ENCODE results near the gene BRS3.
A peak's percentile ranks its signal among the peaks of the same experiment; 100 is the strongest.
"Not testable (repeated sequence)": the region's sequence is repeated elsewhere in the genome, so short reads cannot be mapped to it uniquely, and the experiment has no call there.

BRS3 gene

DNA sequence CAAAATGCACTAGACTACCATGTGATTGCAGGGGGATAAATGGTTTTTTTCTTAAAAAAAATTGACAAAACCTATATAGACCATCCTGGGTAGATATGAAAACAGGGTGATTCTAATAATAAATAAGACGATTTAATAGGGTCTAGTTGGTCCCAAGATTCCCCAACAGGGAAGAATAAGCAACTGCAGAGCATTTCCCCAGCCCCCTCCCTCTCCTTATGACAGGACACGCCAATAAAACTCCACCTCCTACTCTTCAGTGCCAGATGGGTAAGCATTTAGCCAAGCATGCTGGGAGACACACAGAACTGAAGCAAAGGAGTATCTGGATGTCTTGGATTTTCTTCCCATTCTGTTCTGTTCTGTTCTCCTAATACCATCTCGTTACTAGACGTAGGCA lies at the start of gene BRS3:
TSS of gene BRS3 (plus strand) at position 301 of the 400 bp plus-strand sequence. CDS start 168 bp downstream, outside the sequence.
- DNase-seq = no peak

DNA sequence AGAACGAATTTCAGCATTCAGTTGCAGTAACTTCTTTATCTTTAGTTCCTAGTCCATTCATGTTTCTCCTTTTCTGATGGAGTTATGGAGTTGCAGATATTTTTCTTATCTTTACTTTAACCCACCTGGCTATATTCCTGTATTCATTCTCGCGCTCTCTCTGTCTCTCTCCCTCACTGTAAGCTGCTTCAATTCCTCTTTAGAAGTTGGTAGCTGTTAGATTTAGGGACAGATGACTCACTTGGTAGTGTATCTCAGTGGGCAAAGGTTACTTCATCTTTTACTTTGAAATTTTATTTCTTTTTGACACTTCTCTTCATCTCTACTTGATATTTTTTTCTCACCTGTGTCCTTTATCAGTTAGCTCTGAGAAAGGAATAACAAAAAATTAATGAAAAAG lies 49.6 kb upstream of the BRS3 start:
- no peak for DNase-seq

DNA sequence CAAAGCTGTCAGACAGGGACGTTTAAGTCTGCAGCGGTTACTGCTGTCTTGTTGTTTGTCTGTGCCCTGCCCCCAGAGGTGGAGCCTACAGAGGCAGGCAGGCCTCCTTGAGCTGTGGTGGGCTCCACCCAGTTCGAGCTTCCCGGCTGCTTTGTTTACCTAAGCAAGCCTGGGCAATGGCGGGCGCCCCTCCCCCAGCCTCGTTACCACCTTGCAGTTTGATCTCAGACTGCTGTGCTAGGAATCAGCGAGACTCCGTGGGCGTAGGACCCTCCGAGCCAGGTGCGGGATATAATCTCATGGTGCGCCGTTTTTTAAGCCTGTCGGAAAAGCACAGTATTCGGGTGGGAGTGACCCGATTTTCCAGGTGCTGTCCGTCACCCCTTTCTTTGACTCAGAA lies 42.1 kb upstream of the BRS3 start:
- not testable (repeated sequence) for DNase-seq

- DNase-seq = no peak
Observed at GRCh38 chrX:136446208-136446607, 41.5 kb upstream of the BRS3 start.

GRCh38 chrX:136447308-136447707 lies 40.4 kb upstream of the BRS3 start:
- DNase-seq = no peak

- no peak for DNase-seq
Observed at GRCh38 chrX:136447968-136448367, 39.8 kb upstream of the BRS3 start.

DNA sequence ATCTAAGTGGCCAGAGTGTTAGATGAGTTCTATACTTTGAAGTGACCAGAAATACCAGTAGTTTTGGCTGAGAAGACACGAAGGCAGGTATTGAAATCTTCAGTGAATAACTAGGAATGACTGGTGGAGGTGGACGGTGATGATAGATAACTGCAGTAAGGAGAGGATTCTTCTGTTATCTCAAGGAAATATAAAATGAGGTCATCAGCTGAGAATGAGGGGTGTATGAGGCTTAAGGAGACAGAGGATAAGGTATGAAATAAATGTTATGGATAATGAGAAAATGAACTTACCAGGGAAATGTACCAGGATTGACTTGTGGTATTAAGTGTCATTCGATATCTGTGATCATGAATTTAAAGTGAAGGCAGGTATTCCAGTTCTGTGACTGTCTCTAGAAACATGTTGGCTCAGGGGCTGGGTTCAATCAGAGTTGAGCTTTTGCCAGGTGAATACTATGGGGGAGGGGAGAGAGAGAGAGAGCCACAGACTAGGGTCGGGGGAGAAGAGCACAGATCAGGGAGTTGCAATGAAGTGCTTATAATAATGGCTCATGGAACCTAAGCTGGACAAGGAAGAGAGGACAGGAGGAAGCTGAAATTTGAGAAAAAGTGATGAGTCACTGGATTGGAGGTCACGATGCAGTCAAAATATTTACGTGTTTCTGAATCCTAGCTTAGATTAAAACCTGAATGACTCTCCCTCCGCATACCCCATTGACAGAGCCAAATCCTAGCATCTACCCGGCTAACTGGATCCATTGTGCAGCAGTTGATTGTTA lies 37.5 kb upstream of the BRS3 start:
- DNase-seq = no peak

GRCh38 chrX:136452614-136453013 lies 35.1 kb upstream of the BRS3 start:
- DNase-seq = no peak

GRCh38 chrX:136453114-136453513 lies 34.6 kb upstream of the BRS3 start:
- DNase-seq = no peak

GRCh38 chrX:136453771-136454170 lies 34.0 kb upstream of the BRS3 start:
- DNase-seq = no peak

DNA sequence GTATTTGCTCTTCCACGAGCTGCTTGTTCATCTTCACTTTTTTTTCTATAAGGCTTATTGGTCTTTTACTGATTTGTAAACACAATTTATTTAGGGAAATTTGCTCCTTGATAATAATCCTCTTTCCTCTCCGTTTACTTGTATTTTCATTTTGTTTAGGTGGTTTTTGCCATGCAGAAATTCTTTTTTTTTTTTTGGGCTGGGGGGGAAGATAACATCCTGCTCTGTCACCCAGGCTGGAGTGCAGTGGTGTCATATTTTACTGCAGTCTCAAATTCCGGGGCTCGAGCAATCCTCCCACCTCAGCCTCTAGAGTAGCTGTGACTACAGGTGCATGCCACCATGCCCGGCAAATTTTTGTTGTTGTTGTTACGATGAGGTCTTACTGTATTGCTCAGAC lies 31.6 kb upstream of the BRS3 start:
- no peak for DNase-seq

DNA sequence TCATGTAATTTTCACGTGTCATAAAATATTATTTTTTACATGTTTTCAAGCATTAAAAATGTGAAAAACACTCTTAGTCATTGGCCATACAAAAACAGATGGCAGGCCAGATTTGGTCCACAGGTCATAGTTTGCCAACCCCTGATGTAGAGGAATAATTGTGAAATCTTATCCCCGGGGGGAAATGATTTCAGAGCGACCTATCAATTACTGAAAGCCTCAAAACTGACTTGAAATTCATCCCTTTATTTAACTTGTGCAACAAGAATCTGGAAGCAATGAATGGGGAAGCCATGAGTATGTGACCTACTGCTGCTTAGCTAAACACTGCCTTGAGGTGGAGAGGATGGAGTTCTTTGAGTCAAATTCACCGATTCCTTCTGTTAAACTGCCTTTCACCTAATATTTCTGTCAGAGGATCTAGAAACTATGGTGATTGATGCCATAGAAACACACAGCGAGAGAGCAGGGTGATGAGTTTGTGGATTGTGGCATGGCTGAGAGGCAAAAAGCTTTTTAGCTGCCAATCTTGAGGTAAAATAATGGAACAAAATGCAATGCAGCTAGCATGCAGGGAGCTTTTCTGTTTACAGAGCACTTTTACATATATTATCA lies 30.3 kb upstream of the BRS3 start:
- peak; percentile 24 for DNase-seq

DNA sequence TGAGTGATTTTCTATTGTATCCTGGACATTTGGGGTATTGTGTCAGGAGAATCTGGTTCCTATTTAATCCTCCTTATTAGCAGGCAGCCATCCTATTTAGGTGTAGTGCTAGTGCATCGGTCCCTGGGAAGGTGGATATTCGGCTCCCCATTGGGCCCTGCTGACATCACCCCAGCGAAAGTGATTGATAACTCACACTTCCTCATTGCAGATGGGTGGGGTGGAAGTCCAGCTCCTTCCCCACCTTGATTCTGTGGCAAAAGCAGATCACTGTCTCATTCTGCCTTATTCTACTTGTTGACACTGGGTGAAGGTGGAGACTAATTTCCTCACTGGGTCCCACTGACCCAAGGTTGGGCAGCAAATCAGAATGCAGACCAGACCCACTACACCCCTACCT lies 23.2 kb upstream of the BRS3 start:
- DNase-seq = no peak

DNA sequence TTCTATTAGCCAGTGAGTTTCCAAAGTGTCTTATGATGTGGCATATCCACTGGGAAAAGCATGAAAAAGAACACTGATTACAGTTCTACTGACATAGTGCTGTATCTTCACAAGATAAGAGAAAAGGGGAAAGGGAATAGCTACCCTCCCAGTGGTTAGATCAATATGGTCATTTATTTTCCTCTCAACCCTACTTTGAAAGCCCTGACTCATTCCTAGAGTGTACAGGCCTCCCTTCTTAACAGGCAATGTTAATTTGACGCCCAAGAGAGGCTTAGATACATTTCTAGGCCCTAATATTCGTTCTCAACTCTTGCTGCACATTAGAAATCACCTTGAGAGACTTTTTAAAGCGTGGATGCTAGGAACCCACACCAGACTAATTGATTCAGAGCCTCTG lies 20.4 kb upstream of the BRS3 start:
- no peak for DNase-seq

DNA sequence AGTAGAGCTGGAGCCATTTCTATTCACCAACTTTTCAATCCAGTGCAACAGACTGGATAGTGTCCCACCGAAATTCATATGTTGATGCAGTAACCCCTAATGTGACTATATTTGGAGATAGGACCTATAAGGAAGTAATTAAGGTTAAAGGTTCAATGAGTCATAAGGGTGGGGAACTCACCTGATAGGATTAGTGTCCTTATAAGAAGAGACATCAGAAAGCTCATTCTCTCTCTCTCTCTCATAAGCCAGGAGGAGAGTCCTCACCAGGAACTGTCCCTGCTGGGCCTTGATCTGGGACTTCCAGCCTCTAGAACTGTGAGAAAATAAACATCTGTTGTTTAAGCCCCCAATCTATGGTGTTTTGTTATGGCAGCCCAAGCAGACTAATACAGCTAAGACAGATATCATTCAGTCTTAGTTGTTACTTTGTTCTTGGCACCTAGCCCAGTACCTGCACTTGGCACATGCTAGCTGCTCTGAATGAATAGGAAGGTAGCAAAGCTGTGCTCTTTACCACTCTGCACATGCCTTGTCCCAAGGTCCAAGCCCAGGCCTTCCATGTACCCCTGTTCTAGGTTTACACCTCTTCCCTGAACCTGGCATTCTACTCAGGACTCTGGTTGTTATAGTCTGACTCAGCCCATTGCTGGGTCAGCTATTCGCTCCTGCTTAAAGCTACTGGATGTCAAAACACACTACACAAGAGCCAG lies 19.2 kb upstream of the BRS3 start:
- peak; percentile 5 for DNase-seq

DNA sequence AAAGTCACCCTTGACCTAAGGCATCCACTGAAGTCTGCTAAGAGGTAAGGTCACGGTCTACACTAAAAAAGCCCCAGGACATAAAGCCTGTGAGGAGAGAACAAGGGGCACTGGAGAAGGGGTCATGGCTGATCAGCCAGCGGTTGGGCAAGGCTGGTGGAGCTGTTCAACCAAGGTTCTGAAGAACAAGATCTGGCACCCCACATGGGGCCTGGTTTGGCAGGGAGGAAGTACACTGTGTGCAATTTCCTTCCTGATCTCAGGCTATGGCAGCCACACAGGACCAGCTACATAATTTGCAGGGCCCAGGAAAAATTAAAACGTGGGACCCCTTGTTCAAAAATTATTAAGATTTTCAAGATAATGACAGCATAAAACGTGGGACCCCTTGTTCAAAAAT lies 14.1 kb upstream of the BRS3 start:
- DNase-seq = no peak

DNA sequence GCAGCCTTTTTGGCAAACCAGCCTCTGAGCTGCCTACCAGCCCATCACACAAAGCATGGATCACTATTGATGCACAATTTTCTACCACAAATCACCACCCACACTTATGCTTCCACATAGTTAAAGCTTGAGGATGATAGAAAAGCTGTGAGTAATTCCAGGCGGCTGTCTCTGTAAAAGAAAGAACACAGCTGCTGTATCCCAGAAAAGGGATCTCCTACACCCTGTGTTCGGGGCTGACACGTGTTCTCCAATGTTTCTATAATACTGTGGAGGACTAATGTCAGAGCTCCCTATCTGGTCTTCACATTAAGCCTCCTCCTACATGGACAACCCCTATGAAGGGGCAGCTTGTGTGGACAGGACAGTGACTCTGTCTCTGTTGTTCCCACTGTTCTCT lies 12.5 kb upstream of the BRS3 start:
- no peak for DNase-seq

DNA sequence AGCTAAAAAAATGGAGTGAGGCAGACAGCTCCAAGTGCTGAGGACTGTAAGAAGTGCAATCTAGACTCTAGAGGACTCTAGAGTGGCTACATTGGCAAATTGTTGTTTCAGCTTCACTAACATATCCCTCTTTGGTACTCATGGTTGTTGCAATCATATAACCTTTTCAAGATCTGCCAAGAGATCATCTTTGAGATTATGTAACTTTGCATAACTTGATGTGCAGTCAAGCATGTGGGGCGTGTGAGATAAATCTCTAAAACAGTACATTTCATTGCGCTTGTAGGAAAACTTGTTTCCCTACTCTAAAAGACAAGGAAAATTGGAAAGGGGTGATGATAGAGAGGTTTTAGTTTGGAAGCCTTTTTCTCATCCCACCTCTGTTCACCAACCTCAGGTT lies 11.2 kb upstream of the BRS3 start:
- peak; percentile 43 for DNase-seq

GRCh38 chrX:136477026-136477425 lies 10.7 kb upstream of the BRS3 start:
- DNase-seq = no peak

DNA sequence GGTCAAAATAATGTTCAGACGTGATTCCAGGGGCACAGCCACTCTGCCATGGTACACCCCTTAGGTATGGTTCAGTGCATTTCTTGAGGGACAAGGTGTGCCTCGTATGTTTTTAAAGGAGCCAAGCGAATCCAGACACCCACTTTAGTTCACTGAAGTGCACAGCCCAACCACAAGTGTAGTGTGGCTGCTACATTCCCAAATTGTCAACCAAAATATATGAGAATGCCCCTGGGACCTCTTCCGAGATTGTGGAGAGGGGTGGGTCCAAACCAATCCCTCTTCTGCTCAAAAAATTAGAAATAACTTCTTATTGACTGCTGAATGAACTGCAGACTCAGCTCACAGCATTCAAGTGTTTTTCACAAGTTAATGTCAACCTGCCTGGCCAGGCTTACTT lies 7.4 kb upstream of the BRS3 start:
- peak; percentile 11 for DNase-seq

DNA sequence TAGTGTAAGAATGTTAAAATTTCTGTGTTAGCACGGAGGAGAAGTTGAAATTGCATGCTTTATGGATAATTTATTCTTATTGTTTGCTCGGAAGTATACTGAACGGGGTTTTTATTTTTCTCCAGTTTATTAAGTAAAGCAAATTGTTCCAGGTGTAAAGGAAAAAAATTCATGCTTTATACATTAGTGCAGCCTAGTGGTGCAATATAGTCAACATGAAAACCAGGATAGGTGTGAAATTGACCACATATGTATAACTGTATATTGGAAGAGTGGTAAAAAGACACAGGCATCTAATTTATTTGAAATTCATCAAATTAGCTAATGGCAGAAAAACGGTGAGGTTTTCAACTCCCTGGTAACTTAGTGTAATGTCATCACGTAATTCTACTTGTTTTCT lies 959 bp downstream of the BRS3 start:
- no peak for DNase-seq

DNA sequence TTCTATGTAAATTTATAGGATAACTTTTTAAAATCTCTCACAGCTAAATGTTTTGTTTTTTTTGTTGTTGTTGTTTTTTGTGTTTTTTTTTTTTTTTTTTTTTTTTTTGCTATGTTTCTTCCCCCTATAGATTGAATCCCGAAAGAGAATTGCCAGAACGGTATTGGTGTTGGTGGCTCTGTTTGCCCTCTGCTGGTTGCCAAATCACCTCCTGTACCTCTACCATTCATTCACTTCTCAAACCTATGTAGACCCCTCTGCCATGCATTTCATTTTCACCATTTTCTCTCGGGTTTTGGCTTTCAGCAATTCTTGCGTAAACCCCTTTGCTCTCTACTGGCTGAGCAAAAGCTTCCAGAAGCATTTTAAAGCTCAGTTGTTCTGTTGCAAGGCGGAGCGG lies 4.1 kb downstream of the BRS3 start:
- DNase-seq = no peak

DNA sequence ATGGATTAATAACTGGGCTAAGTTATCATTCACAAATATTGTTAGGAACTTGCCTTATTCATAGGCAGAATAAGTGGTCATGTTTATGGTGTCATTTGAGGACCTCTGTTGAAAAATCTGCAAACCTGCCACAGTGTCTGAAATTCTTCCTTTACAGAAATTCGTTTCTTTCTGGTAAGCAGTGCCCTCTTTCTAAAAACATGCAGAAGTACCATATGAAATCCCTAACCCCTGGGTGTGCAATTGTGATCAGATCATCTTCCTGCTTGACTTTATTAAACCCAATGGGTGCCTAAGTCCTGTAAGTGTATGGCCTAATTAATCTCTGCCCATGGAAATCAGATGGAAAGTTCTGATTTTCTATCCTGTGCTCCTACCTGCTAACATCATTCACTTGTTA lies 5.3 kb downstream of the BRS3 start:
- no peak for DNase-seq

DNA sequence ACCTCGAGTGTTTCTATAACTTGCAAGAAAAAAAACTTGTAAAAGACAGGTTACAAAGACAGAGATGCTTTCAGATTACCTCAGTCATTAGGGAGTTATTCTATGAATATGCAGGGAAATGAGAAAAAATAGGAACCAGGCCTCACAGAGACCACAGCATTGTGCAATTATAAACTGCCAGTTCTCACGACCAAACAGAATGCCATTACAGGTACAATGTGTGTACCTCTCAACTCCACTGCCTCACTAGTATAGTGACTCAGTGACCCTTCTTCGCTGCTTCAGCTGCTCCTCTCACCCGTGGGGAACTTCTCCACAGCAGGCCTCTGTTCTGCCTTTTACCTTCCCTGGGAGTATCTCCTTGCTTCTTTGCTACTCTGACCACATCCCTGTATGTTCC lies 7.3 kb downstream of the BRS3 start:
- no peak for DNase-seq

Measured in DMS79 treated with DMSO at 0.1 percent for 48 hours (cell line).